ENCODE measurements around the gene HSPB9. TPM values are rescaled to one million over a fixed set of nuclear protein-coding genes. Genes with fewer than 3 reads are reported as not detected.
A peak's percentile ranks its signal among the peaks of the same experiment; 100 is the strongest.

HSPB9 gene
- total RNA-seq, 4 donors from 2014 or later: 0.33 TPM; not detected in 3

DNA sequence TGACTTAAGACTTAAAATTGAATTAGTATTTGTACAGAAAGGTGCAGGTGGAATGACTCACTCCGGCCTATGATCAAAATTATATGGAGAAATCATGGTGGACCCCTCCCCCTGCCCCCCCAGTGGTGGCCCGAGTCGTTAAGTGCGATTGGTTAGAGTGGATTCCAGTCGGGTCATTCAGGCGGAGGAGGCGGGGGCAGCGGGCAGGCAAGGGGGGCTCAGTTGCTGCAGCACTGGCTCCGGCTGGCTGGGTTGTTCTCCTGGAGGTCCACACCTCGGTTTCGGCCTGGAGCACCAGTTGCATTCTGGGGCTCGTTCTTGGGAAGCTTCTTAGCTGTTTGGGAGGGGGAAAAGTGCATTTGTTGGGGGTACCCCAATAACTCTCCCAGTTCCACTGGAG lies 3.0 kb downstream of the HSPB9 start:
- Histone ChIP-seq H3K4me1 (peaks cover 12 to 31% of the 10 kb centered on the region in 2 donors), H3K9me3 (no peaks in the 10 kb centered on the region), H3K27ac (no peak overlapping the region), H3K36me3 (peaks cover 39 to 49% of the 10 kb centered on the region in 2 donors), H3K27me3 (no peaks in the 10 kb centered on the region), H3K4me3 (replicated peaks in 1 of 3) (no peak overlapping the region)
- no peak for DNase-seq
- 76 to 77% methylated on average over 10 to 12 of the region's 12 CpGs for WGBS, 2 donors
- intact Hi-C loops (cut with DNase I): no loop called here
- TF ChIP-seq, protein P1, sequence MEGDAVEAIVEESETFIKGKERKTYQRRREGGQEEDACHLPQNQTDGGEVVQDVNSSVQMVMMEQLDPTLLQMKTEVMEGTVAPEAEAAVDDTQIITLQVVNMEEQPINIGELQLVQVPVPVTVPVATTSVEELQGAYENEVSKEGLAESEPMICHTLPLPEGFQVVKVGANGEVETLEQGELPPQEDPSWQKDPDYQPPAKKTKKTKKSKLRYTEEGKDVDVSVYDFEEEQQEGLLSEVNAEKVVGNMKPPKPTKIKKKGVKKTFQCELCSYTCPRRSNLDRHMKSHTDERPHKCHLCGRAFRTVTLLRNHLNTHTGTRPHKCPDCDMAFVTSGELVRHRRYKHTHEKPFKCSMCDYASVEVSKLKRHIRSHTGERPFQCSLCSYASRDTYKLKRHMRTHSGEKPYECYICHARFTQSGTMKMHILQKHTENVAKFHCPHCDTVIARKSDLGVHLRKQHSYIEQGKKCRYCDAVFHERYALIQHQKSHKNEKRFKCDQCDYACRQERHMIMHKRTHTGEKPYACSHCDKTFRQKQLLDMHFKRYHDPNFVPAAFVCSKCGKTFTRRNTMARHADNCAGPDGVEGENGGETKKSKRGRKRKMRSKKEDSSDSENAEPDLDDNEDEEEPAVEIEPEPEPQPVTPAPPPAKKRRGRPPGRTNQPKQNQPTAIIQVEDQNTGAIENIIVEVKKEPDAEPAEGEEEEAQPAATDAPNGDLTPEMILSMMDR (IDR thresholded peaks at IDR 0.05): no peak
- no peak for TF ChIP-seq POLR2A (IDR thresholded peaks at IDR 0.05)

- Histone ChIP-seq H3K27me3 (no peaks in the 10 kb centered on the region), H3K9me3 (no peaks in the 10 kb centered on the region), H3K4me3 (replicated peaks in 1 of 3) (no peak overlapping the region), H3K36me3 (peaks cover 40 to 50% of the 10 kb centered on the region in 2 donors), H3K4me1 (peaks cover 4 to 33% of the 10 kb centered on the region in 2 donors), H3K27ac (no peak overlapping the region)
- TF ChIP-seq, protein P1 (IDR thresholded peaks at IDR 0.05): no peak
- TF ChIP-seq POLR2A (IDR thresholded peaks at IDR 0.05): no peak
- DNase-seq: no peak
- intact Hi-C loops (cut with DNase I): no loop called here
- 92 to 94% methylated on average over 3 of the region's 3 CpGs for WGBS, 2 donors
Observed at GRCh38 chr17:42126836-42127235, 4.2 kb downstream of the HSPB9 start.

GRCh38 chr17:42127414-42127813 lies 4.8 kb downstream of the HSPB9 start:
- whole genome bisulfite sequencing, 2 donors: 85 to 94% methylated on average over 6 of the region's 6 CpGs
- Histone ChIP-seq H3K4me1 (peaks cover 9 to 37% of the 10 kb centered on the region in 2 donors), H3K4me3 (replicated peaks in 1 of 3) (no peak overlapping the region), H3K9me3 (no peaks in the 10 kb centered on the region), H3K36me3 (peaks cover 40 to 50% of the 10 kb centered on the region in 2 donors), H3K27ac (no peak overlapping the region), H3K27me3 (no peaks in the 10 kb centered on the region)
- no peak for DNase-seq
- no peak for TF ChIP-seq POLR2A (IDR thresholded peaks at IDR 0.05)
- TF ChIP-seq, protein P1 (IDR thresholded peaks at IDR 0.05): no peak
- intact Hi-C loops (cut with DNase I): no loop called here

- no peaks in the 10 kb centered on the region for H3K9me3 ChIP-seq
- H3K27me3 ChIP-seq: no peaks in the 10 kb centered on the region
- WGBS, 2 donors: 87 to 94% methylated on average over 5 to 7 of the region's 8 CpGs
- TF ChIP-seq, protein P1 (IDR thresholded peaks at IDR 0.05): no peak
- TF ChIP-seq POLR2A (IDR thresholded peaks at IDR 0.05): no peak
- intact Hi-C loops (cut with DNase I): no loop called here
- DNase-seq: no peak
- peak overlapping the region in 2 of 3 donors; percentile 86 to 89 for H3K27ac ChIP-seq
- H3K4me3 ChIP-seq (replicated peaks in 1 of 3): no peak overlapping the region
- H3K36me3 ChIP-seq: peaks cover 40 to 50% of the 10 kb centered on the region in 2 donors
- H3K4me1 ChIP-seq: peaks cover 28 to 55% of the 10 kb centered on the region in 2 donors
Observed at GRCh38 chr17:42129109-42129837, 6.7 kb downstream of the HSPB9 start.

- Histone ChIP-seq H3K9me3 (no peaks in the 10 kb centered on the region), H3K4me1 (peaks cover 37 to 67% of the 10 kb centered on the region in 2 donors), H3K27me3 (no peaks in the 10 kb centered on the region), H3K36me3 (peaks cover 40 to 45% of the 10 kb centered on the region in 2 donors), H3K27ac (peak overlapping the region in 2 of 3 donors; percentile 86 to 89), H3K4me3 (replicated peaks in 1 of 3) (no peak overlapping the region)
- DNase-seq: no peak
- WGBS, 2 donors: 95% methylated on average over 16 of the region's 16 CpGs
- TF ChIP-seq, protein P1 (IDR thresholded peaks at IDR 0.05): no peak
- no peak for TF ChIP-seq POLR2A (IDR thresholded peaks at IDR 0.05)
- intact Hi-C loops (cut with DNase I): no loop called here
Observed at GRCh38 chr17:42130310-42130936, 7.8 kb downstream of the HSPB9 start.
